ENCODE measurements around the gene SPTBN4. TPM values are rescaled to one million over a fixed set of nuclear protein-coding genes. Genes with fewer than 3 reads are reported as not detected.
A peak's percentile ranks its signal among the peaks of the same experiment; 100 is the strongest.
"Not testable (repeated sequence)": the region's sequence is repeated elsewhere in the genome, so short reads cannot be mapped to it uniquely, and the experiment has no call there.

Gene SPTBN4
- total and polyA plus RNA-seq, 2 donors = 1.7 to 3.8 TPM

GRCh38 chr19:40425450-40426287 lies 41.1 kb upstream of the SPTBN4 start, which contains the start of gene SERTAD1:
SERTAD1 (minus strand) TSS chr19:40425992; CDS start chr19:40423546, 2,446 bp downstream.
- Histone ChIP-seq H3K4me3 (ENCODE audit: low read depth, low read length) (peak within 1 kb of the TSS; percentile 76), H3K4me1 (ENCODE audit: insufficient read depth) (no peaks in the 10 kb centered on the region), H3K27ac (ENCODE audit: low read depth) (peak within 1 kb of the TSS; percentile 98), H3K36me3 (ENCODE audit: insufficient read depth) (no peaks in the 10 kb centered on the region)
- peak; percentile 98 for DNase-seq (ENCODE audit: extremely low spot score)
- WGBS = under 1% methylated on average over 75 of the region's 75 CpGs

GRCh38 chr19:40428197-40428596 lies 38.6 kb upstream of the SPTBN4 start:
- H3K4me3 ChIP-seq (ENCODE audit: low read depth, low read length); H3K36me3 ChIP-seq (ENCODE audit: insufficient read depth); H3K27ac ChIP-seq (ENCODE audit: low read depth); H3K4me1 ChIP-seq (ENCODE audit: insufficient read depth); DNase-seq (ENCODE audit: extremely low spot score): not testable (repeated sequence)
- WGBS = 96% methylated on average over 7 of the region's 7 CpGs

- H3K4me1 ChIP-seq (ENCODE audit: insufficient read depth); H3K27ac ChIP-seq (ENCODE audit: low read depth); H3K4me3 ChIP-seq (ENCODE audit: low read depth, low read length); DNase-seq (ENCODE audit: extremely low spot score); H3K36me3 ChIP-seq (ENCODE audit: insufficient read depth): not testable (repeated sequence)
- WGBS = 92% methylated on average over 10 of the region's 10 CpGs
Observed at GRCh38 chr19:40430242-40430641, 36.6 kb upstream of the SPTBN4 start.

- Histone ChIP-seq H3K4me3 (ENCODE audit: low read depth, low read length) (no peak overlapping the region), H3K4me1 (ENCODE audit: insufficient read depth) (no peaks in the 10 kb centered on the region), H3K27ac (ENCODE audit: low read depth) (no peak overlapping the region), H3K36me3 (ENCODE audit: insufficient read depth) (no peaks in the 10 kb centered on the region)
- WGBS = 89% methylated on average over 3 of the region's 3 CpGs
- no peak for DNase-seq (ENCODE audit: extremely low spot score)
Observed at GRCh38 chr19:40431698-40432097, 35.1 kb upstream of the SPTBN4 start.

GRCh38 chr19:40432760-40433159 lies 34.0 kb upstream of the SPTBN4 start:
- not testable (repeated sequence) for H3K4me1 ChIP-seq (ENCODE audit: insufficient read depth); H3K4me3 ChIP-seq (ENCODE audit: low read depth, low read length); DNase-seq (ENCODE audit: extremely low spot score); H3K36me3 ChIP-seq (ENCODE audit: insufficient read depth)
- H3K27ac ChIP-seq (ENCODE audit: low read depth) = peak overlapping the region; percentile 85
- WGBS = 25% methylated on average over 7 of the region's 7 CpGs

GRCh38 chr19:40433391-40434216 lies 33.2 kb upstream of the SPTBN4 start:
- H3K27ac ChIP-seq (ENCODE audit: low read depth) = peak overlapping the region; percentile 85
- WGBS = under 1% methylated on average over 50 of the region's 50 CpGs
- no peaks in the 10 kb centered on the region for H3K36me3 ChIP-seq (ENCODE audit: insufficient read depth)
- peak overlapping the region; percentile 16 for H3K4me3 ChIP-seq (ENCODE audit: low read depth, low read length)
- peak; percentile 91 for DNase-seq (ENCODE audit: extremely low spot score)
- no peaks in the 10 kb centered on the region for H3K4me1 ChIP-seq (ENCODE audit: insufficient read depth)

GRCh38 chr19:40438284-40438683 lies 28.5 kb upstream of the SPTBN4 start:
- Histone ChIP-seq H3K27ac (ENCODE audit: low read depth) (no peak overlapping the region), H3K4me1 (ENCODE audit: insufficient read depth) (no peaks in the 10 kb centered on the region)
- WGBS = 96% methylated on average over 3 of the region's 3 CpGs

GRCh38 chr19:40441719-40442253 lies 25.0 kb upstream of the SPTBN4 start:
- 73% methylated on average over 11 of the region's 11 CpGs for WGBS
- no peak overlapping the region for H3K27ac ChIP-seq (ENCODE audit: low read depth)
- H3K4me3 ChIP-seq (ENCODE audit: low read depth, low read length) = no peak overlapping the region

More at GRCh38 chr19:40438284-40438683, 28.5 kb upstream of the SPTBN4 start:
- Histone ChIP-seq H3K36me3 (ENCODE audit: insufficient read depth) (peaks cover 5% of the 10 kb centered on the region), H3K4me3 (ENCODE audit: low read depth, low read length) (no peak overlapping the region)
- DNase-seq (ENCODE audit: extremely low spot score) = no peak

GRCh38 chr19:40442328-40443130 lies 24.3 kb upstream of the SPTBN4 start:
- WGBS = 11% methylated on average over 22 of the region's 22 CpGs
- H3K4me3 ChIP-seq (ENCODE audit: low read depth, low read length) = peak overlapping the region; percentile 26
- peaks cover 5% of the 10 kb centered on the region for H3K36me3 ChIP-seq (ENCODE audit: insufficient read depth)
- H3K4me1 ChIP-seq (ENCODE audit: insufficient read depth) = no peaks in the 10 kb centered on the region
- no peak for DNase-seq (ENCODE audit: extremely low spot score)
- H3K27ac ChIP-seq (ENCODE audit: low read depth) = peak overlapping the region; percentile 45

More at GRCh38 chr19:40441719-40442253, 25.0 kb upstream of the SPTBN4 start:
- H3K36me3 ChIP-seq (ENCODE audit: insufficient read depth) = peaks cover 5% of the 10 kb centered on the region
- no peaks in the 10 kb centered on the region for H3K4me1 ChIP-seq (ENCODE audit: insufficient read depth)
- DNase-seq (ENCODE audit: extremely low spot score) = no peak

GRCh38 chr19:40443131-40443999 lies 23.4 kb upstream of the SPTBN4 start:
- H3K27ac ChIP-seq (ENCODE audit: low read depth) = peak overlapping the region; percentile 91
- H3K36me3 ChIP-seq (ENCODE audit: insufficient read depth) = peaks cover 5% of the 10 kb centered on the region
- DNase-seq (ENCODE audit: extremely low spot score) = peak; percentile 99
- peak overlapping the region; percentile 82 for H3K4me3 ChIP-seq (ENCODE audit: low read depth, low read length)
- under 1% methylated on average over 52 of the region's 52 CpGs for WGBS
- no peaks in the 10 kb centered on the region for H3K4me1 ChIP-seq (ENCODE audit: insufficient read depth)

- DNase-seq (ENCODE audit: extremely low spot score) = peak; percentile 92
- H3K4me3 ChIP-seq (ENCODE audit: low read depth, low read length) = peak within 1 kb of the TSS; percentile 82
- H3K4me1 ChIP-seq (ENCODE audit: insufficient read depth) = no peaks in the 10 kb centered on the region
- WGBS = under 1% methylated on average over 72 of the region's 72 CpGs
- peaks cover 5% of the 10 kb centered on the region for H3K36me3 ChIP-seq (ENCODE audit: insufficient read depth)
- H3K27ac ChIP-seq (ENCODE audit: low read depth) = peak within 1 kb of the TSS; percentile 91
Observed at GRCh38 chr19:40444000-40444824, 22.6 kb upstream of the SPTBN4 start, which contains the start of gene SERTAD3. SERTAD3 (minus strand) TSS chr19:40444335; CDS start chr19:40442080, 2,255 bp downstream.

All from urinary bladder (tissue), 4 donors.